Left ventricle myocardium superior (tissue), 1 donor: Measurements from ENCODE around the gene VPS52. TPM values are rescaled to one million over a fixed set of nuclear protein-coding genes. Genes with fewer than 3 reads are reported as not detected.

Experiments used
- ATAC-seq: fragments of 200-7000 bp; cut with Tn5 transposase; one replicate; pipeline ENCODE4 v1.9.1; 2020; ENCODE audit warnings: mild to moderate bottlenecking, moderate library complexity
- DNase-seq: peaks from one replicate; pipeline ENCODE4 v3.0.0-alpha.2; 2020
- intact Hi-C: fragments of 100-400 bp; cut with micrococcal nuclease; formaldehyde crosslinking; loops from one replicate; pipeline ENCODE4 v1.11.0; 2022
- total RNA-seq: library from RNA; stranded (reverse); fragmentation: NEBNext Ultra II Directional; extraction: Animal tissue kit (Norgen Biotek cat#: 25700); gene quantifications from one replicate; pipeline ENCODE4 v1.2.1, GENCODE V29; 2021
- donor health status: DM: no; HTN: yes; CAD: no; lungs with severe emphysema.

VPS52 gene
- total RNA-seq, 1 donor from 2014 or later, result 32.7 TPM

DNA sequence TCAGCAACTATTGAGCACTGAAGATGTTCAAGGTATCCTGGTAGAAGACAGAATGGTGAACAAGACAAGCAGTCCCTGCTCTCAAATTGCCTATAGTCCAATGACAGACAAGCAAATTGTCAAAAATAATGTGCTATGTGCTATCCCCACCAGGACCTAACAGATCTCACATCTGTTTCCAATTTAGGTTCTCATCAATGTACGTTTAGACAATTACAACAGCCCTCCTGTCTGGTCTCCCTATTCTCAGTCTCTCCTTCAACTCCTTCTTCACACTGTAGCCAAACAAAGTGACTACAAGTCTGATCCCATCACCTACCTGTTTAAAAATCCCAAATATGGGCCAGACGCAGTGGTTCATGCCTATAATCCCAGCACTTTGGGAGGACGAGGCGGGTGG, 34.7 kb upstream of the VPS52 start:
- no peak for DNase-seq
- ATAC-seq, result no peak
- intact Hi-C loops, result no loop called here

- intact Hi-C loops, result no loop called here
- no peak for ATAC-seq
Observed at GRCh38 chr6:33305052-33305451, 33.4 kb upstream of the VPS52 start.

GRCh38 chr6:33304216-33304615, 32.5 kb upstream of the VPS52 start:
- DNase-seq, result no peak
- intact Hi-C loops, result no loop called here
- ATAC-seq, result no peak

More at GRCh38 chr6:33305052-33305451, 33.4 kb upstream of the VPS52 start:
- DNase-seq, result no peak

- DNase-seq, result no peak
- intact Hi-C loops, result no loop called here
- ATAC-seq, result no peak
Observed at GRCh38 chr6:33301877-33302276, 30.2 kb upstream of the VPS52 start.

- intact Hi-C loops, result no loop called here
- DNase-seq (peak; percentile 94), ATAC-seq (peak; percentile 82)
Observed at GRCh38 chr6:33299237-33299944, 27.7 kb upstream of the VPS52 start.

DNA sequence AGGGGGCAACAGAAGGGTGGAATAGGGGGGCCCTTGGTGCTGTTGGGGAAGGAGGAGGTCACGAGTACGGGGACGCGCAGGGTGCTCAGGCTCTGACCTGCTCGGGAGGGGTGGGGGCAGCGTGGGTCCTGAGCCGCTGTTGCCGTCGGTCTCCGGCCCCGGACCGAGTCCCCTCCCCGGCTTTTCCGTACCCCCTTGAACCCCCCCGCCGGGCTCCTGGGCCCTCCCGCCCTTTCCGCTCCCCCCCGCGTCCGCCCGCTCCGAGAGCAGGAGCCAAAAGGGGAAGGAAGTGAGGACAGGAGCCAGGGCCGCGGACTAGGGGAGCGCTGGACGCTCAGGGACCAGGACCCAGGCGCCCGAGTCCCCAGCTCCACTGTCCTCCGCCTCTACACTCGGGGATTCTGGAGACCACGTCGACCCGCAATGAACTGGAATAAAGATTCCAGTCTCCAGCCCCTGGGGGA, 27.1 kb upstream of the VPS52 start, which contains the start of gene RGL2:
TSS of gene RGL2 (minus strand) at position 170 of the 464 bp plus-strand sequence. CDS start 332 bp downstream, outside the sequence.
- peak; percentile 91 for DNase-seq
- intact Hi-C loops, result no loop called here
- peak; percentile 82 for ATAC-seq

DNA sequence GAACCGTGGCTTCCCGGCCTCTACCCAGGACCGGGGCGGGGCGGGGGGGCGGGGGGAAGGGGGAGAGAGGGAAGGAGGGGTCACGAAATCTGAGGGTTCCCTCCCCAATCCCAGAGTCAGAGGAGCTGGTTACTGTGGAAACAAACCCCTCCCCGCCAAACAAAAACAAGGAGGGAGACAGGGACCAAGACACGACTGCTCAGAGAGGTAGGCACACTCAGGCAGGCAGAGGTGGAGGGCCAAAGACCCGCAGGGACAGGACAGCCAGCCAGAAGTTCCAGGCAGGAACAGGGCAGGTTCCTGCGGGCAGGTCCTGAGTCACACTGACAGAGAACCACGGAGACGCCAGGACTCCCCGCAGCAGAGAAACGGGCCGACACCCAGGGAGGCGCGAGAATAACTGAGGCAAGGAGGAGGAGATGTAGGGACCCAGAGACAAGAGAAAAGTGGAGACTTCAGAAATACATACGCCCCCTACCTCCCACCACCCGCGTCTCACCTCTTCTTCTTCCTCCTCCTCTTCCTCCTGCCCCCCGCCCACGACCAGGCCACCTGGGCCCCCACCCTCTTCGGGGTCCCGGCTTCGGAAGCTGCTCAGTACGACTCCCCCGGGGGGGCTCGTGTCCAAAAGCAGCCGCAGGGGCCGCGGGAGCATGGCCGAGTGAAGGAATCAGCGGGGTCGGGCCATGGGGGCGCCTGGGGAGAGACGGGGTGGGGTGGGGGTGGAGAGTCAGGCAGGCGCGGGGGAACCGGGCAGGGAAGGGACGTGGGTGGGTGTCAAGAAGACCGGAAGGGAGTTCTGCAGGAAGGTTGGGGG, 26.5 kb upstream of the VPS52 start:
- DNase-seq, result no peak
- intact Hi-C loops, result no loop called here
- peak; percentile 46 for ATAC-seq

- intact Hi-C loops, result no loop called here
- no peak for DNase-seq
- no peak for ATAC-seq
Observed at GRCh38 chr6:33297406-33297955, 25.8 kb upstream of the VPS52 start.

DNA sequence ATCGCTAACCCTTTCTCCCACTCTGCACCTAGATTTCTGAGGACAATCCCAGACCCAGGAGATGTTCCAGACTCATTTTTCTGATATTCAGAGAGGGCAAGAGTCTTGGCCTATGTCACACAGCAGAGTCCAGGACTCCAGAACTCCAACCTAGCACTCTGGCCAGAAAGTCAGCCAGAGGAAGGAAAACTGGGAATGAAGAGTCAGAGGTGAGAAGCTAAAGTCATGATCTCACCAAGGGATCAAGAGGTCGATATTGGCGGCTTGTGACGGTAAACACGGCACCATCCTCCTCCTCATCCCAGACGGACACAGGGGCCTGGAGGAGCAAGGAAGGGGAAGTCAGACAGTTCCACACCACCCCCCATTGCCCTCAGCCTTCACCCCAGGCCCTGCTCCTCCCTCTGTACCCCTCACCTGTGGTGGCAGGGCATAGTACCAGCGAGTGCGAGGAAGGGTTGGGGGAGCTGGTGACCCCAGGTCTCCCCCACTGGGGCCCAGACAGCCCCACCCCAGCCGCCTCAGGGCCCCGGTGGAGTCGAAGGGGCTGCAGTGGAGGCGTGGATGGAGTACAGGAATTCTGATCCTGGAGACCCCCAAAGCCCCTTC, 25.2 kb upstream of the VPS52 start:
- ATAC-seq, result no peak
- intact Hi-C loops, result no loop called here
- DNase-seq, result no peak

- ATAC-seq, result no peak
- intact Hi-C loops, result no loop called here
- no peak for DNase-seq
Observed at GRCh38 chr6:33295621-33296369, 24.1 kb upstream of the VPS52 start.

DNA sequence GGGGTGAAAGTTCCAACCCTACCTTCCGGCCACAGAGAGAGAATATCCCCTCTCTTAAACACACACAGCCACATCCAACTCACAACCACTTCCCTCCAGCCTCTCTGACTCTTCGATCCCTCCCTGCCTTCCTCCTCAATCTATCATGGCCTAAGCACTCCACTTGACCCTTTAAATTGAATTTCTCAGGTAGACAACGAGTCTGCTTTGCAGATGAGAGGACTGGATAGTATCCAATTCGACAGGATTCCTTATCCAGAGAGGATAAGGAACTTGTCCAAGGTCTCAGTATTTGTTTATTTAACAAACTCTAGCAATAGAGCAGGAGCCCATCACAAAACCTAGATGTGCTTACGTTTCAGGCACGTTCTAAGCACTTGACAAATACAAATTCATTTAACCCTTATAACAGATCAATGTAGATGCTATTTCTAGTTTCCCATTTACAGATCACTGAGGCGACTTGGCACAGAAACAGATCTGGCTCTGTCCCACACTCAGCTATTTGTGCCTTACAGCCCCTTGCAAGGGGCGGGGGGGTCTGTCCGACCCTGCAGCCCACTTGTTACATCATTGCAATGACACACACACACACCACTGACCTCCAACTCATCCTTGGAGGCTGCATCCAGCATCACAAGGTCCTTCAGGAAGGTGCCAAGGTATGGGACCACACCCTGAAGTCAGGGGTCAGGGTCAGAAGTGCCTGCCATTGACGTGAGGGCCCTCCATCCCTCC, 22.6 kb upstream of the VPS52 start:
- intact Hi-C loops, result no loop called here
- ATAC-seq (no peak), DNase-seq (no peak)

GRCh38 chr6:33292996-33293682, 21.5 kb upstream of the VPS52 start:
- DNase-seq, result no peak
- intact Hi-C loops, result no loop called here
- no peak for ATAC-seq

DNA sequence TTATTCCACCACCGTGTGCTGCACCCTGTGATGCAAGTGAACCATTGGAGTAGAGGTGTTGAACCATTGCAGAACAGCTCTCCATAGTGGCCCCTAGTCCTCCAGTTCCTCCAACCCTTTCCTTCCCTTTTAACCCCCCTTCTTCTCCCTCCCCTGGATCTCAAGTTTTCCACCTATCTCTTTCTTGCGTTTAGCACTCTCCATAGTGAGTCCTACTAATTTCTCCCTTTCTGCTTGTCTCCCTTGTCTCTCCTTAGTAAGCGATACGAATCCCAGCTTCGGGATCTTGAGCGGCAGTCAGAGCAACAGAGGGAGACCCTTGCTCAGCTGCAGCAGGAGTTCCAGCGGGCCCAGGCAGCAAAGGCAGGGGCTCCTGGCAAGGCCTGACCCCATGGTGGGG, 18.8 kb upstream of the VPS52 start:
- ATAC-seq (no peak), DNase-seq (no peak)
- intact Hi-C loops, result no loop called here

GRCh38 chr6:33289784-33290315, 18.2 kb upstream of the VPS52 start:
- ATAC-seq (no peak), DNase-seq (no peak)
- intact Hi-C loops, result no loop called here

- DNase-seq (peak; percentile 75), ATAC-seq (peak; percentile 95)
- intact Hi-C loops, result no loop called here
Observed at GRCh38 chr6:33288921-33289783, 17.5 kb upstream of the VPS52 start, which contains the start of the genes PFDN6 and WDR46. Gene PFDN6, plus strand, starts transcription at chr6:33289601. Its CDS starts 256 bp downstream, at chr6:33289857. Gene WDR46, minus strand, starts transcription at chr6:33289239. Its CDS starts 69 bp downstream, at chr6:33289170.

- DNase-seq, result no peak
- no peak for ATAC-seq
- intact Hi-C loops, result no loop called here
Observed at GRCh38 chr6:33288141-33288920, 16.7 kb upstream of the VPS52 start.
